Endothelial cell of umbilical vein (primary cell): ENCODE results near the gene SLC9A9. TPM values are rescaled to one million over a fixed set of nuclear protein-coding genes. Genes with fewer than 3 reads are reported as not detected.

ENCODE experiments used
- BruUV-seq: library from RNA; stranded (reverse); fragments of 400-500 nt; replicated peaks from 2 replicates; lab custom pipeline; 2021; lab: Mats Ljungman, UMichigan
- CTCF ChIA-PET: fragments of 300-600, 350-600 bp; sonication (Branson Sonifier 250); formaldehyde crosslinking; loops from one replicate; lab custom pipeline; 2021; ENCODE audit warnings: antibody characterized with exemption, inconsistent platforms; lab: Charles Lee
- POLR2A ChIA-PET: fragments of 300-600, 350-600 bp; sonication (Branson Sonifier 250); formaldehyde crosslinking; loops from one replicate; lab custom pipeline; 2021; ENCODE audit warnings: antibody characterized with exemption, inconsistent platforms; lab: Charles Lee
- DNase-seq: peaks from one replicate; pipeline ENCODE4 v3.0.0-alpha.2; 2011; ENCODE audit warnings: low read depth, low spot score
- FAIRE-seq: peaks from 2 replicates; lab custom pipeline; 2011; peaks lifted over from hg19 to GRCh38; lab: Jason Lieb, UNC
- H2AFZ ChIP-seq: 2 replicates; pipeline ENCODE4 v1.6.0; 2012; ENCODE audit warnings: low read depth, low read length, control low read depth, inconsistent platforms
- H3K27ac ChIP-seq: 2 replicates; pipeline ENCODE4 v1.5.1; 2011; ENCODE audit warnings: low read depth, mild to moderate bottlenecking, control low read depth, low read length, moderate library complexity; ENCODE audit not compliant: insufficient read depth
- H3K27me3 ChIP-seq, 2 experiments: 2 replicates each; pipeline versions ENCODE4 v1.6.0 to v1.6.1; 2011; ENCODE audit warnings: low read length in 2 of 2, mixed read lengths in 1 of 2; ENCODE audit not compliant: control insufficient read depth in 2 of 2, insufficient read depth in 2 of 2
- H3K36me3 ChIP-seq, 2 experiments: 2 replicates in 1 of 2; 3 replicates in 1 of 2; pipeline ENCODE4 v1.5.1; 2011; ENCODE audit warnings: low read length in 2 of 2, mild to moderate bottlenecking in 1 of 2, moderate library complexity in 1 of 2; ENCODE audit not compliant: control insufficient read depth in 2 of 2, insufficient read depth in 2 of 2; ENCODE audit errors: extremely low read depth in 1 of 2
- H3K4me1 ChIP-seq: 3 replicates; pipeline ENCODE4 v1.5.1; 2011; ENCODE audit warnings: mild to moderate bottlenecking, low read length; ENCODE audit not compliant: control insufficient read depth, insufficient read depth; ENCODE audit errors: extremely low read depth
- H3K4me2 ChIP-seq: 2 replicates; pipeline ENCODE4 v1.6.1; 2011; ENCODE audit warnings: low read length, control low read depth, mixed read lengths; ENCODE audit not compliant: insufficient read depth
- H3K4me3 ChIP-seq, 3 experiments: fragments of 200-600 bp in 1 of 3; sonication (generic), shearing (Covaris generic) in 1 of 3; replicated peaks in 1 of 3; 2 replicates each; pipeline ENCODE4 v1.5.1; 2011 to 2016; ENCODE audit warnings: control low read depth in 3 of 3, low read length in 3 of 3, mild to moderate bottlenecking in 2 of 3, inconsistent platforms in 1 of 3, low read depth in 1 of 3, moderate library complexity in 1 of 3; ENCODE audit not compliant: insufficient read depth in 1 of 3
- H3K79me2 ChIP-seq: 2 replicates; pipeline ENCODE4 v1.6.0; 2012; ENCODE audit warnings: low read length, inconsistent platforms; ENCODE audit not compliant: control insufficient read depth, insufficient read depth
- H3K9ac ChIP-seq: replicated peaks from 2 replicates; pipeline ENCODE3; 2011; ENCODE audit warnings: low read length, control low read depth; ENCODE audit not compliant: insufficient read depth; ENCODE audit errors: extremely low read depth
- H3K9me1 ChIP-seq: replicated peaks from 3 replicates; pipeline ENCODE4 v1.6.0; 2011; ENCODE audit warnings: mild to moderate bottlenecking, low read length; ENCODE audit not compliant: control insufficient read depth, insufficient read depth; ENCODE audit errors: extremely low read depth
- H3K9me3 ChIP-seq: replicated peaks from 2 replicates; pipeline ENCODE4 v1.5.1; 2012; ENCODE audit warnings: low read length, inconsistent platforms; ENCODE audit not compliant: control insufficient read depth, insufficient read depth
- H4K20me1 ChIP-seq: replicated peaks from 2 replicates; pipeline ENCODE3; 2011; ENCODE audit warnings: mild to moderate bottlenecking, low read length; ENCODE audit not compliant: control insufficient read depth, insufficient read depth; ENCODE audit errors: extremely low read depth
- EZH2 ChIP-seq: IDR thresholded peaks from 2 replicates; pipeline ENCODE4 v1.6.1; 2012; ENCODE audit warnings: borderline replicate concordance, low read depth, mild to moderate bottlenecking, moderate library complexity, low read length, inconsistent platforms; ENCODE audit not compliant: severe bottlenecking
- FOS ChIP-seq: IDR thresholded peaks from 2 replicates; pipeline ENCODE4 v1.6.1; 2011; ENCODE audit warnings: mild to moderate bottlenecking, low read length, moderate library complexity, borderline replicate concordance; ENCODE audit not compliant: insufficient read depth
- GATA2 ChIP-seq: IDR thresholded peaks from 2 replicates; pipeline ENCODE4 v1.7.0; 2011; ENCODE audit warnings: low read depth, mild to moderate bottlenecking, moderate library complexity, mixed read lengths, low read length; ENCODE audit not compliant: insufficient read length, insufficient read depth
- JUN ChIP-seq: IDR thresholded peaks from 2 replicates; pipeline ENCODE4 v1.6.1; 2011; ENCODE audit warnings: borderline replicate concordance, low read depth; ENCODE audit not compliant: insufficient read length, insufficient read depth
- MAX ChIP-seq: IDR thresholded peaks from 2 replicates; pipeline ENCODE4 v1.6.1; 2011; ENCODE audit not compliant: insufficient read depth, insufficient read length
- MYC ChIP-seq: IDR thresholded peaks from one replicate; pipeline ENCODE4 v1.6.1; 2011; ENCODE audit warnings: mild to moderate bottlenecking, low read depth, low read length
- POLR2A ChIP-seq: IDR thresholded peaks from 2 replicates; pipeline ENCODE4 v1.6.1; 2012; ENCODE audit warnings: low read depth, mild to moderate bottlenecking, control low read depth, low read length
- POLR2AphosphoS5 ChIP-seq: IDR thresholded peaks from 2 replicates; pipeline ENCODE4 v1.6.1; 2012; ENCODE audit warnings: low read depth, mild to moderate bottlenecking, control low read depth, low read length, moderate library complexity; ENCODE audit not compliant: insufficient read depth
- dilution Hi-C: fragments of 300-500 bp; cut with MboI; formaldehyde crosslinking; loops from one replicate; pipeline ENCODE4 v1.15.0; 2019; ENCODE audit warnings: low sequenced_read_pairs; ENCODE audit not compliant: extremely low pct_ligation_motif_present
- intact Hi-C: fragments of 100-400 bp; cut with micrococcal nuclease; formaldehyde crosslinking; loops from one replicate; pipeline ENCODE4 v1.10.0; 2022
- polyA plus RNA-seq, 4 experiments: library from polyadenylated mRNA; depleted of rRNA in 3 of 4; stranded (reverse) in 3 of 4; unstranded in 1 of 4; fragments of >200 nt; gene quantifications; 2 replicates each; pipeline versions ENCODE4 v1.2.1 to v1.2.3, GENCODE V29; 2011 to 2012; ENCODE audit warnings: missing spikeins in 1 of 4
- total RNA-seq: library from RNA; stranded (reverse); gene quantifications from 2 replicates; pipeline ENCODE4 v1.2.3, GENCODE V29; 2021
- TF ChIP-seq, protein P1 (sequence below), 2 donors: IDR thresholded peaks; 1 replicate in 1 of 2; 2 replicates in 1 of 2; pipeline ENCODE4 v1.5.1; 2011; ENCODE audit warnings: low read length in 2 of 2, mild to moderate bottlenecking in 2 of 2, moderate library complexity in 2 of 2, control low read depth in 1 of 2, inconsistent platforms in 1 of 2, low read depth in 1 of 2; ENCODE audit not compliant: insufficient read depth in 1 of 2; ENCODE audit errors: extremely low read depth in 1 of 2

The SLC9A9 gene
- total and polyA plus RNA-seq, 2 donors (not counting 3 experiments of a cell fraction or from before 2014, with no cell fraction given), result 1.5 to 1.8 TPM

GRCh38 chr3:143239031-143239430 is 609.2 kb downstream of the SLC9A9 start:
- Histone ChIP-seq H3K9ac (no peak overlapping the region), H4K20me1 (no peaks in the 10 kb centered on the region), H3K4me2 (peak overlapping the region; percentile 33), H3K4me3 (no peak overlapping the region), H3K4me1 (peaks cover 37% of the 10 kb centered on the region), H3K27me3 (no peaks in the 10 kb centered on the region), H3K36me3 (no peaks in the 10 kb centered on the region), H3K9me3 (no peaks in the 10 kb centered on the region), H2AFZ (peak overlapping the region; percentile 35), H3K27ac (peak overlapping the region; percentile 21), H3K79me2 (no peaks in the 10 kb centered on the region), H3K9me1 (no peaks in the 10 kb centered on the region)
- CTCF ChIA-PET, result interaction anchor here (0.6 to 1.0 kb wide), 4 partner anchors 10 to 435 kb away, joined by 3 to 4 read pairs (median 4); no protein-coding TSS in a partner anchor
- peak; percentile 55 for DNase-seq
- no peak for TF ChIP-seq POLR2AphosphoS5
- TF ChIP-seq MAX, result no peak
- TF ChIP-seq GATA2, result peak; percentile 46
- no TSS peak for BruUV-seq
- POLR2A ChIA-PET, result no interaction called here
- peak; percentile 67 for FAIRE-seq
- dilution Hi-C loops, result no loop called here
- intact Hi-C loops, result no loop called here

- Histone ChIP-seq H3K79me2 (no peaks in the 10 kb centered on the region), H3K4me3 (no peak overlapping the region), H3K36me3 (no peaks in the 10 kb centered on the region), H3K27ac (no peak overlapping the region), H2AFZ (peak overlapping the region; percentile 36), H3K4me2 (no peak overlapping the region), H3K4me1 (peaks cover 31% of the 10 kb centered on the region), H3K9me3 (no peaks in the 10 kb centered on the region), H3K27me3 (no peaks in the 10 kb centered on the region), H4K20me1 (no peaks in the 10 kb centered on the region), H3K9me1 (no peaks in the 10 kb centered on the region), H3K9ac (no peak overlapping the region)
- POLR2A ChIA-PET, result no interaction called here
- no peak for DNase-seq
- dilution Hi-C loops, result no loop called here
- CTCF ChIA-PET, result interaction anchor here (1.2 kb wide), 1 partner anchor 20 kb away, joined by 3 read pairs; no protein-coding TSS in a partner anchor
- intact Hi-C loops, result no loop called here
- no peak for FAIRE-seq
- TF ChIP-seq EZH2 (no peak), POLR2AphosphoS5 (no peak), MAX (no peak), FOS (no peak), POLR2A (no peak), JUN (no peak), MYC (no peak), GATA2 (no peak)
- TF ChIP-seq, protein P1, sequence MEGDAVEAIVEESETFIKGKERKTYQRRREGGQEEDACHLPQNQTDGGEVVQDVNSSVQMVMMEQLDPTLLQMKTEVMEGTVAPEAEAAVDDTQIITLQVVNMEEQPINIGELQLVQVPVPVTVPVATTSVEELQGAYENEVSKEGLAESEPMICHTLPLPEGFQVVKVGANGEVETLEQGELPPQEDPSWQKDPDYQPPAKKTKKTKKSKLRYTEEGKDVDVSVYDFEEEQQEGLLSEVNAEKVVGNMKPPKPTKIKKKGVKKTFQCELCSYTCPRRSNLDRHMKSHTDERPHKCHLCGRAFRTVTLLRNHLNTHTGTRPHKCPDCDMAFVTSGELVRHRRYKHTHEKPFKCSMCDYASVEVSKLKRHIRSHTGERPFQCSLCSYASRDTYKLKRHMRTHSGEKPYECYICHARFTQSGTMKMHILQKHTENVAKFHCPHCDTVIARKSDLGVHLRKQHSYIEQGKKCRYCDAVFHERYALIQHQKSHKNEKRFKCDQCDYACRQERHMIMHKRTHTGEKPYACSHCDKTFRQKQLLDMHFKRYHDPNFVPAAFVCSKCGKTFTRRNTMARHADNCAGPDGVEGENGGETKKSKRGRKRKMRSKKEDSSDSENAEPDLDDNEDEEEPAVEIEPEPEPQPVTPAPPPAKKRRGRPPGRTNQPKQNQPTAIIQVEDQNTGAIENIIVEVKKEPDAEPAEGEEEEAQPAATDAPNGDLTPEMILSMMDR (IDR thresholded peaks at IDR 0.05; ENCODE audit: extremely low read depth in 1 of 2, insufficient read depth in 1 of 2, low read depth in 1 of 2, low read length in 2 of 2), result no peak
- BruUV-seq, result no TSS peak
Observed at GRCh38 chr3:143237077-143237627, 611.1 kb downstream of the SLC9A9 start.
